CD4-positive, alpha-beta T cell treated with Interleukin-6 at 100 ng/mL for 8 hours (primary cell): ENCODE results near the gene USP48.
A peak's percentile ranks its signal among the peaks of the same experiment; 100 is the strongest.
"Not testable (repeated sequence)": the region's sequence is repeated elsewhere in the genome, so short reads cannot be mapped to it uniquely, and the experiment has no call there.

ENCODE experiments used
- DNase-seq: peaks from one replicate; pipeline ENCODE4 v3.0.0-alpha.2; 2020; ENCODE audit warnings: mixed read lengths, low spot score

Gene USP48

GRCh38 chr1:21782868-21783678 is at the start of gene USP48:
Gene USP48 (minus strand): TSS chr1:21783149. CDS start chr1:21782957, 192 bp downstream.
- DNase-seq, result peak; percentile 97

GRCh38 chr1:21831454-21831970 is 48.6 kb upstream of the USP48 start:
- DNase-seq, result no peak

DNA sequence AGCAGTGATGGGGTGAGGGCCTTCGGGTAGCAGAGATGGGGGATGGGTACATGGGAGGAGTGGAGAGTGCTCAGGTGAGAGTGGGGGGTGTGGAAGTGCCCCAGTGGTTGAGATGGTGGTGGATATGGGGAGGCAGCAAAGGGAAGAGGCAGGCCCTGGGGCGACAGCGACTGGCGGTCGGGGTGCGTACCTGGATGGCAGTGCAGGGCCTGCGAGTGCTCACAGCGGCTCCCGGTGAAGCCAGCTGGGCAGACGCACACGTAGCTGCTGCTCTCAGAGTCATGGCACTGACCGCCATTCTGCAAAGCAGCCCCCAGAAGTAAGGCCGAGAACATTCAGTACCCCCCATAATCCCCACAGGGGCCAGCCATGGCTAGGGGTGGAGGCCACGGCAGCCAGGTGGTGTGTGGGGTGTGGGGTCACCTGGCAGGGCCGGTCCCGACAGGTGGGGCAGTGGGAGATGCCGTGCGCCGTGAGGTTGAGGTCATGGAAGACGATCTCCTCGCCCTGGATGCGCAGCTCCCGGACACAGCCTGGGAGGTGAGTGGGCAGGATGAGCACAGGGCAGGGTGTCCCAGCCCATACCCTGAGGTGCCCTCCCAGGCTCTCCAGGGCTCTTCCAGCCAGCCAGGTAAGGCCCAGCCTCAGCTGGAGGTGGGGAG is 48.0 kb upstream of the USP48 start:
- DNase-seq, result no peak

DNA sequence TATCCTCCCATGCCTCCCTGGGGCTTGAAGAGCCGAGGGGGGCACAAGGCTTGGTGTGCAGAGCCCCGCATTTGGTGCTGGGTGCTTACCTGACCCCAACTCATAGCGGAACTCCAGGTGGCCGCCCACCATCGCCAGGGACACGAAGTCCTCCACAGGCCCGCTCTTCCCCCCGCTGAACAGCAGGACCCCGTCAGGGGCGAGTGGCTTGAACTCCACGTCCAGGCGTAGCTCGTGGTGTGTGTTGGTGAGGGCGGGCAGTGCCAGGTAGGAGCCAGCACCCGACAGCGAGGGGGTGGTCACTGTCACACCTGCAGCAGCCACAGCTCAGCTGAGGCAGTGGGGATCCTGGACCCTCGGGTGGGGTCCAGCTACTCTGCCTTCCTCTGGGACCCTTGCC is 46.3 kb upstream of the USP48 start:
- DNase-seq, result no peak

DNA sequence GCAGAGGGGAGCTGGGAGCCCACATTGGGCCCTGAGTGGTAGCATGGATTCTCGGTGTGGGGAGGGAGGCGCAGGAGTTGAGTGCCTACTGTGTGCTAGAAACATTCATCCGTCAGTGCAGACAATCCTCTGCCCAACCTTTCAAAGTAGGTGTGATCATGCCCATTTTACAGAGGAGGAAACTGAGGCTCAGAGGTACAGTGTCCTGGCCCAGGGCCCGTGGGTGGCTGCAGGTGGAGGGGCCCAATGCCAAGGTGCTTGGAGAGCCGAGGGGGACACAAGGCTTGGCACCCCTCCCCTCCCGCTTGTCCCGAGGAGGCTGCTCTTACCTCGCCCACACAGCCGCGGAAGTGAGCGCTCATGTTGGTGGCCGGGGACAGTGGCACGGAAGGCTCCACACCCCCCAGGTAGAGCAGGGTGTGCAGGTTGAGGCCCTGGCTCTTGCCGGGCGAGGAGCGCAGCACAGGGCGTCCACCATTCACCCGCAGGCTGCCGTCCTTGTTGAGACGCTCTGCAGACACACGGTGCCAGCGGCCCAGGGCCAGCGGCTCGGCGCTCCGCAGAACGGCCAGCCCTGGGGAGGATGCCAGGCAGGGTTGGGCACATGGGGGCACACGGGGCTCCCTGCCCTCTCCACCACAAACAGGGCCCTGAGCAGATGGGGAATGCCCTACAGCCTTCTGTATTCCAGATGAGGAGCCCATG is 45.7 kb upstream of the USP48 start:
- DNase-seq, result no peak

DNA sequence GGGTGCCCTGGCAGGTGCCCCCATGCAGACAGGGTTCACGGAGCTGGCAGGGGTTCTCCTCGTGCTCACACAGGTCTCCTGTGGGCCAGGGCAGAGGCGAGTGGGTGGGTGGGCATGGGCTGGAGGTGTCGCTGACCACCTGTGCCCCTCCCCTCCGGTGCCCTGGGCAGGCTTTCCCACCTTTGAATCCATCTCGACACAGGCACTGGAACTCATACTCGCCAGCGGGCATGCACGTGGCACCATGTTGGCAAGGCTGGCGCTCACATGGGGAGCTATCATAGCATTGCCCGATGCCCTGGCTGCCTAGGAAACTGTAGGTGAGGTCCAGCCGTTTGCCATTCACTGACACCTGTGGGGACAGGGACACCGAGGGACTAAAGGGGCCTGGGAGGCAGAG is 45.1 kb upstream of the USP48 start:
- DNase-seq, result no peak

- DNase-seq, result no peak
Observed at GRCh38 chr1:21827141-21827679, 44.3 kb upstream of the USP48 start.

DNA sequence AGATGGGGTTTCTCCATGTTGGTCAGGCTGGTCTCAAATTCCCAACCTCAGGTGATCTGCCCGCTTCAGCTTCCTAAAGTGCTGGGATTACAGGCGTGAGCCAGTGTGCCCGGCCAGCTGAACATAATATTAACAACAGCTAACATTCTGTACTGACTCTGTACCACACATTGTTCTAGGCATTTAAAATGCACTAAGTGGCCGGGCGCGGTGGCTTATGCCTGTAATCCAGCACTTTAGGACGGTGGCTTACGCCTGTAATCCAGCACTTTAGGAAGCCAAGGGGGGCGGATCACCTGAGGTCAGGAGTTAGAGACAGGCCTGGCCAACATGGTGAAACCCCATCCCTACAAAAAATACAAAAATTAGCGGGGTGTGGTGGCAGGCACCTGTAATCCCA is 43.7 kb upstream of the USP48 start:
- not testable (repeated sequence) for DNase-seq

- no peak for DNase-seq
Observed at GRCh38 chr1:21825393-21825792, 42.4 kb upstream of the USP48 start.

DNA sequence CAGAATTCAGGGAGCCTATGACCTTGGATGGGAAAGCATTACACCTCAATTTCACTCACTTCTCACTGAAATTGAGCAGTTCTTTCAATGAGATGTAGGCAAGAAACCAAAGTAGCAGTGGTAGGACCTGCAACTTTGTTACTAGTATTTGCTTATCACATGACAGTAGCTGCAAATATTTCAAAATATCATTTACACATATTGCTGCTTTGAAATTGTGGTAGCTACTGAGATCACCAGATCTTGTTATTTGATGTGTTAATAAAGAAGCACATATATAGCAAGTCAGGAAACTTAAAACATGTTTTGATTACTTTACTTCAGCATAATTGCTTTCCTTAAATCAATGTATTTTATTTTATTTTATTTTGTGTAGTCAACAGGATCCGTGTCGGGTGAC is 42.0 kb upstream of the USP48 start:
- DNase-seq, result no peak

- DNase-seq, result no peak
Observed at GRCh38 chr1:21823980-21824702, 41.2 kb upstream of the USP48 start.

GRCh38 chr1:21823206-21823979 is 40.4 kb upstream of the USP48 start:
- no peak for DNase-seq

GRCh38 chr1:21822349-21822748 is 39.4 kb upstream of the USP48 start:
- no peak for DNase-seq

DNA sequence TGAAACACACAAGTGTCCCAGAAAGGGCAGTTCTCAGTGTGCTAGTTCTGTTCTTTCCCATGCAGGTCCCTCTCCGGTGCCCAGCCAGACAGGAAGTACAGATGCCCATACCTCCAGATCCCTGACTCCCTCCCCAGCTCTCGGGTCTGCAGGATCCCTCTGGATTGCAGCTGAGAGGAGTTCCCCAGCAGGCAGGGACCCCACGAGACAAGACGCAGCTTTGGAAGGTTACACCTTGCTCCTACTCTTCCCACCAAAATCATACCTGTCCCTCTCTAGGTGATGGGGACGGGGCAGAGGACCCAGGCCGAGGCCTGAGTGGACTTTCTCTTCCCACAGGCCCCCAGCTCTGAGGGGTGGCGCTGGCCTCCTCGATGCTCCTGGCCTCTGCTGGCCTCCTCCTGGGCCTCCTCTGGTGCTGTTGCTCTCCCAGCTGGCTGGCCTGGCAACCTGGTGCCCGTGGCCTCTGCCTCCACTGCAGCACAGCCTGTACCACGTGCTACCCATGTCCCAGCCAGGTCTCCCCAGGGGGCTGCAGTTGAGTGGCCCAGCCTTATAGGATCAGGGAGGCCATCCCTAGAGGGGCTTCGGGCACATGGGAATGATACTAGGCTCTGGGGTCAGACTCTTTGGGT is 38.6 kb upstream of the USP48 start:
- DNase-seq, result no peak

DNA sequence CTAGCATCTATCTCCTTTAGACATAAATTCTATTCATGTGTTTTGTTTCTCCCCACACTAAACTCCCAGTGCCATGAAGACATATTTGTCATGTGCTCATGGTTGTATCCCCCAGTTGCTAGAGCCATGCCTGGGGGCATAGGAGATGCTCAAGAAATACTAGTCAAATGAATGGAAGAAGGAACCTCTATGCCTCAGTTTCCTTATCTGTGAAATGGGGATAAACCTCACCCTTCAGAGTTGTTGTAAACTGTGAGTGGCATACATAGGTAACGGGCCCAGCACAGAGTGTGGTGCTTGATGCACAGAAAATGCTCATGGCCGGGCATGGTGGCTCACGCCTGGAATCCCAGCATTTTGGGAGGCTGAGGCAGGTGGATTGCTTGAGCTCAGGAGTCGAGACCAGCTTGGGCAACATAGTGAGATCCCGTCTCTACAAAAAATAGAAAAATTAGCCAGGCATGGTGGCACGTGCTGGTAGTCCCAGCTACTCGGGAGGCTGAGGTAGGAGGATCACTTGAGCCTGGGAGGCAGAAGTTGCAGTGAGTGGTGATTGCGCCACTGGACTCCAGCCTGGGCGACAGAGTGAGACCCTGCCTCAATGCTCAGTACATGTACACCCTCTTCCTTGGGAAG is 37.8 kb upstream of the USP48 start:
- no peak for DNase-seq

- DNase-seq, result peak; percentile 31
Observed at GRCh38 chr1:21818656-21819055, 35.7 kb upstream of the USP48 start.

GRCh38 chr1:21816602-21817302 is 33.8 kb upstream of the USP48 start:
- DNase-seq, result no peak

DNA sequence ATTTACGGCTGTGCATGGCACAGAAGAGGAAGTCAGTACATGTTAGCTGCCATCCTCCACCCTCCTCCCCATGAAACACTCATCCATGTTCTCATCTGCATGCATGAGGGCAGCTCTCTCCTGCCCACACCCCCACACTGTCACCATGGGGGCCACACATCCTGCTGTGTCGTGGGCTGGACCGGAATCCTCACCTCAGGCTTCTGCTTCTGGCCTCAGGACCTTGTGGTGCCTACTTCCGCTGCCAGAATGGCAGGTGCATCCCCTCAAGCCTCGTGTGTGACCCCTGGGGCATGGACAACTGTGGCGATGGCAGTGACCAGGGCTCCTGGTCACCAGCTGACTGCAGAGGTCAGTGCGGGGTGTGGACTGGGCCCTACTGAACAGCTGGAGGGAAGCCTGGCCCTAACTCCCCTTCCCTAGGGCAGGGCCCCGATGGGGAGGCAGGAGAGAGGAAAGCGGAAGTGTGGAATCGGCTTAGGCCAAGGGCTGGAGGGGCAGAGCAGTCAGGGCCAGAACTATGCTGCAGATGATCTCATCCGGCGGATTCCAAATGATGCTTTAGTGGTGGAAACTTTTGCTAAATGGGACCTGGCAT is 32.9 kb upstream of the USP48 start:
- DNase-seq, result no peak
